ENCODE results near the gene ECM2. TPM values are rescaled to one million over a fixed set of nuclear protein-coding genes. Genes with fewer than 3 reads are reported as not detected.

The ECM2 gene
- total RNA-seq, 1 experiment from 2014 or later, result not detected

- BruUV-seq (replicated peaks), result no TSS peak
- Mint-ChIP-seq H3K36me3 (ENCODE audit: insufficient read depth, unreplicated experiment) (no peaks in the 10 kb centered on the region), H3K27me3 (ENCODE audit: unreplicated experiment) (no peaks in the 10 kb centered on the region), H3K4me1 (ENCODE audit: low read depth, unreplicated experiment) (no peaks in the 10 kb centered on the region), H3K4me3 (ENCODE audit: low read depth, unreplicated experiment) (no peak overlapping the region), H3K27ac (ENCODE audit: unreplicated experiment) (no peak overlapping the region), H3K9me3 (ENCODE audit: low read depth, unreplicated experiment) (no peaks in the 10 kb centered on the region)
- intact Hi-C loops (cut with micrococcal nuclease; ENCODE audit: unreplicated experiment), result no loop called here
- TF ChIP-seq CTCF (IDR thresholded peaks at IDR 0.05; ENCODE audit: unreplicated experiment), result no peak
- DNase-seq, result no peak
- CTCF ChIA-PET, result no interaction called here
Observed at GRCh38 chr9:92527291-92527828, 8.4 kb downstream of the ECM2 start.

GRCh38 chr9:92525306-92525705, 10.5 kb downstream of the ECM2 start:
- intact Hi-C loops (cut with micrococcal nuclease; ENCODE audit: unreplicated experiment), result no loop called here
- no peaks in the 10 kb centered on the region for H3K9me3 Mint-ChIP-seq (ENCODE audit: low read depth, unreplicated experiment)
- no TSS peak for BruUV-seq (replicated peaks)
- H3K4me3 Mint-ChIP-seq (ENCODE audit: low read depth, unreplicated experiment), result no peak overlapping the region
- no peak for DNase-seq
- H3K36me3 Mint-ChIP-seq (ENCODE audit: insufficient read depth, unreplicated experiment), result no peaks in the 10 kb centered on the region
- no peaks in the 10 kb centered on the region for H3K4me1 Mint-ChIP-seq (ENCODE audit: low read depth, unreplicated experiment)
- CTCF ChIA-PET, result no interaction called here
- no peak overlapping the region for H3K27ac Mint-ChIP-seq (ENCODE audit: unreplicated experiment)
- no peak for TF ChIP-seq CTCF (IDR thresholded peaks at IDR 0.05; ENCODE audit: unreplicated experiment)
- H3K27me3 Mint-ChIP-seq (ENCODE audit: unreplicated experiment), result no peaks in the 10 kb centered on the region

GRCh38 chr9:92524881-92525280, 10.9 kb downstream of the ECM2 start:
- CTCF ChIA-PET, result no interaction called here
- H3K4me3 Mint-ChIP-seq (ENCODE audit: low read depth, unreplicated experiment), result no peak overlapping the region
- H3K4me1 Mint-ChIP-seq (ENCODE audit: low read depth, unreplicated experiment), result no peaks in the 10 kb centered on the region
- DNase-seq, result no peak
- TF ChIP-seq CTCF (IDR thresholded peaks at IDR 0.05; ENCODE audit: unreplicated experiment), result no peak
- H3K27ac Mint-ChIP-seq (ENCODE audit: unreplicated experiment), result no peak overlapping the region
- no TSS peak for BruUV-seq (replicated peaks)
- H3K27me3 Mint-ChIP-seq (ENCODE audit: unreplicated experiment), result no peaks in the 10 kb centered on the region
- no peaks in the 10 kb centered on the region for H3K36me3 Mint-ChIP-seq (ENCODE audit: insufficient read depth, unreplicated experiment)
- H3K9me3 Mint-ChIP-seq (ENCODE audit: low read depth, unreplicated experiment), result no peaks in the 10 kb centered on the region
- intact Hi-C loops (cut with micrococcal nuclease; ENCODE audit: unreplicated experiment), result no loop called here

- Mint-ChIP-seq H3K27ac (ENCODE audit: unreplicated experiment) (no peak overlapping the region), H3K27me3 (ENCODE audit: unreplicated experiment) (no peaks in the 10 kb centered on the region), H3K9me3 (ENCODE audit: low read depth, unreplicated experiment) (no peaks in the 10 kb centered on the region), H3K4me3 (ENCODE audit: low read depth, unreplicated experiment) (no peak overlapping the region), H3K36me3 (ENCODE audit: insufficient read depth, unreplicated experiment) (no peaks in the 10 kb centered on the region), H3K4me1 (ENCODE audit: low read depth, unreplicated experiment) (no peaks in the 10 kb centered on the region)
- CTCF ChIA-PET, result no interaction called here
- no peak for TF ChIP-seq CTCF (IDR thresholded peaks at IDR 0.05; ENCODE audit: unreplicated experiment)
- intact Hi-C loops (cut with micrococcal nuclease; ENCODE audit: unreplicated experiment), result no loop called here
- no peak for DNase-seq
- no TSS peak for BruUV-seq (replicated peaks)
Observed at GRCh38 chr9:92522983-92523970, 12.5 kb downstream of the ECM2 start.

All from Calu3 (cell line).